T-helper 17 cell (primary cell): Measurements from ENCODE around the gene STRA6. TPM values are rescaled to one million over a fixed set of nuclear protein-coding genes. Genes with fewer than 3 reads are reported as not detected.

Source experiments
- ATAC-seq: fragments of 150-1000 bp; cut with Tn5 transposase; 2 replicates; pipeline ENCODE4 v1.10.0; 2021; ENCODE audit warnings: mild to moderate bottlenecking, moderate library complexity
- DNase-seq, 3 donors: peaks; one replicate each; pipeline versions ENCODE4 v3.0.0 to v3.0.0-alpha.2; 2020 to 2021
- H3K9me3 ChIP-seq: one replicate; pipeline ENCODE4 v1.7.0; 2013; ENCODE audit warnings: low read length, mild to moderate bottlenecking; ENCODE audit not compliant: control insufficient read depth, poor library complexity, severe bottlenecking
- H3K27ac Mint-ChIP-seq: one replicate; pipeline ENCODE4 v1.8.0; 2022; ENCODE audit warnings: mild to moderate bottlenecking, moderate library complexity, mixed read lengths
- H3K27me3 Mint-ChIP-seq: one replicate; pipeline ENCODE4 v1.8.0; 2022; ENCODE audit warnings: mixed read lengths
- H3K36me3 Mint-ChIP-seq: one replicate; pipeline ENCODE4 v1.8.0; 2022; ENCODE audit warnings: low read depth, mixed read lengths
- H3K4me1 Mint-ChIP-seq: one replicate; pipeline ENCODE4 v1.8.0; 2022; ENCODE audit warnings: mild to moderate bottlenecking, mixed read lengths
- H3K4me3 Mint-ChIP-seq: one replicate; pipeline ENCODE4 v1.8.0; 2022; ENCODE audit warnings: mild to moderate bottlenecking, moderate library complexity, mixed read lengths
- total RNA-seq, 4 donors: library from RNA in 2 of 4; stranded (reverse) in 2 of 4; gene quantifications; one replicate each; pipeline ENCODE4 v1.2.3 and lab custom pipeline; 2022 to 2026

The STRA6 gene
- total RNA-seq, 2 donors from 2014 or later = not detected

- no peaks in the 10 kb centered on the region for H3K4me1 Mint-ChIP-seq
- peaks cover 75% of the 10 kb centered on the region for H3K27me3 Mint-ChIP-seq
- DNase-seq (no peak), ATAC-seq (no peak)
- no peak overlapping the region for H3K27ac Mint-ChIP-seq
- no peaks in the 10 kb centered on the region for H3K36me3 Mint-ChIP-seq
- peaks cover 2% of the 10 kb centered on the region for H3K9me3 ChIP-seq
- H3K4me3 Mint-ChIP-seq = no peak overlapping the region
These were observed 58.3 kb downstream of the STRA6 start for GRCh38 chr15:74144153-74144775.

DNA sequence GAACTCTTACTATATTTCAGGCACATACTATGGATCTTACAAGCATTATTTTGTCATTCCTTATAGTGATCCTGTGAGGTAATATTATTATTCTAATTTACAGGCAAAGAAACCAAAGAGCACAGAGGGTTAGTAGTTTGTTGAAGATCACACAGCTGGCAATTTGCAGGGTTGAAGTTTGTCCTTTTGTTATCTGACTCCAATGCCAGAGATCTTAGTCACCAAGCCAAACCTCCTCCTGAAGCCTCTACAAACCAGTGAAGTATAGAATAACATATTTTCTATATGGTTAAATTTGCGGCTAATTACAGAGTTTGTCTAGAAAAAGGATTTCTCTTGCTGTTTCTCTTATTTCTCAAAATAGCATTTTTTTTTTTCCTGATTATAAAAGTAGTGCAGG lies 61.0 kb downstream of the STRA6 start:
- Mint-ChIP-seq H3K27me3 (peaks cover 81% of the 10 kb centered on the region), H3K4me1 (peaks cover 10% of the 10 kb centered on the region), H3K36me3 (peaks cover 2% of the 10 kb centered on the region), H3K4me3 (no peak overlapping the region), H3K27ac (no peak overlapping the region)
- DNase-seq (no peak), ATAC-seq (no peak)
- H3K9me3 ChIP-seq = no peaks in the 10 kb centered on the region

DNA sequence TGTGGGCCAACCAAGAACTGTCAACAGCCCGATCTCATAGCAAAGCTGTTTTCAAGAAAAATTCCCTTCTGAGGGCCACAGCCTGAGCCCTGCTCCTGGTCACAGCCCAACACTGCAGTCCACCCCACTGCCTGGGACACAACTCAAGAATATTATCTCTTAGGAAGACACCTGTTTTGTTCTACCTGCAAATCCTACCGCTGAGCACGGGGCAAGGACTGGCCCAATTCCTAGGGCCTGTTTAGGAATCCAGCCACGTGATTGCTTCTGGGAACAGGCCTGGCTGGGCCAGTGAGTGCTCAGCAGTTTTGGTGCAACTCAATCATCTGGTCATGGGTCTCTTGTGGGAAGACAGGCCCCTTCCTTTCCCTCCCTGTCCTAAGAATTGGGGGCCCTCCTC lies 63.9 kb downstream of the STRA6 start:
- no peak overlapping the region for H3K27ac Mint-ChIP-seq
- H3K36me3 Mint-ChIP-seq = peaks cover 2% of the 10 kb centered on the region
- H3K9me3 ChIP-seq = no peaks in the 10 kb centered on the region
- ATAC-seq (no peak), DNase-seq (no peak)
- H3K27me3 Mint-ChIP-seq = peaks cover 82% of the 10 kb centered on the region
- no peak overlapping the region for H3K4me3 Mint-ChIP-seq
- H3K4me1 Mint-ChIP-seq = peaks cover 14% of the 10 kb centered on the region

- H3K36me3 Mint-ChIP-seq = peaks cover 2% of the 10 kb centered on the region
- H3K9me3 ChIP-seq = no peaks in the 10 kb centered on the region
- no peak overlapping the region for H3K27ac Mint-ChIP-seq
- DNase-seq (no peak), ATAC-seq (no peak)
- peaks cover 89% of the 10 kb centered on the region for H3K27me3 Mint-ChIP-seq
- H3K4me3 Mint-ChIP-seq = peak overlapping the region; percentile 82
- peaks cover 14% of the 10 kb centered on the region for H3K4me1 Mint-ChIP-seq
These were observed 65.1 kb downstream of the STRA6 start for GRCh38 chr15:74137537-74137894.

- no peak overlapping the region for H3K27ac Mint-ChIP-seq
- no peak for DNase-seq
- peak overlapping the region; percentile 82 for H3K4me3 Mint-ChIP-seq
- peaks cover 6% of the 10 kb centered on the region for H3K36me3 Mint-ChIP-seq
- H3K27me3 Mint-ChIP-seq = peaks cover 89% of the 10 kb centered on the region
- no peaks in the 10 kb centered on the region for H3K9me3 ChIP-seq
- H3K4me1 Mint-ChIP-seq = peaks cover 18% of the 10 kb centered on the region
- no peak for ATAC-seq
These were observed 65.6 kb downstream of the STRA6 start for GRCh38 chr15:74136814-74137536.

DNA sequence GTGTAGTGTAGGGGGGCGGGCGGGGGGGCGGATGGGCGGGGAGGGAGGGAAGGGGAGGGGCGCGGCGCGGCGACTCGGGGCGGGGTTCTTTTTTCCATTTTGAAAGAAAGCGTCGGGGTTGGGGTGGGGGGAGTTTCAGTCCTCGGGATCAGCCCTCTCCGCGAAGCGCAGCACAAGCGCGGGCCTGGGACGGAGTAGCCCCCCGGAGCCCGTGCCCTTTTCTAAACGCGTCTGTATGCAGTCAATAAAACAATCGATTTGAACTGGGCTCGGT lies 66.1 kb downstream of the STRA6 start:
- Mint-ChIP-seq H3K27ac (no peak overlapping the region), H3K36me3 (peaks cover 9% of the 10 kb centered on the region), H3K27me3 (peaks cover 89% of the 10 kb centered on the region), H3K4me3 (peak overlapping the region; percentile 82), H3K4me1 (peaks cover 21% of the 10 kb centered on the region)
- ATAC-seq = no peak
- DNase-seq = no peak
- H3K9me3 ChIP-seq = no peaks in the 10 kb centered on the region

DNA sequence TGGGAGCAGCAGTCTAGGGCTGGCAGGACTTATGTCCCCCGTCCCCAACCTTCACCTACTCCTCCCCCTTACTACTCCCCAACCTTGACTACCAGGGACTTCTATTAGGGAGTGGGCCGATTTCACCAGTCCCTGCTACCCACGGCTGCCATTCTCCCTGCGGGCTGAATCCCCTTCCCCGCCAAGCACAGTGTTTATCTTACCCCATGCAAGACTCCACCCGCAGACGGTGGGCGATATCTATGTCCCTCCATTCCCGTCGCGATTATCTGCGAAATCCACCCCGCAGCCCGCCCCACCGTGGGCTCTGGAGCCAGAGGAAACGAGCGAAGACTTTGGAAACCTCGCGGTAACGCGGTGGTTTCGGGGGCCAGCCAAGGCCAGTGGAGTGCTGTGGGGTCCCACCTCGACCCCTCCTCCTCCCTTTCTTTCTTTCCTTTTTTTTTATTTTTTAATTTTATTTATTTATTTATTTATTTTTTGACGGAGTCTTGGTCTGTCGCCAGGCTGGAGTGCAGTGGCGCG lies 67.5 kb downstream of the STRA6 start:
- H3K4me1 Mint-ChIP-seq = peaks cover 26% of the 10 kb centered on the region
- DNase-seq (no peak), ATAC-seq (no peak)
- H3K27ac Mint-ChIP-seq = no peak overlapping the region
- peak overlapping the region; percentile 53 for H3K4me3 Mint-ChIP-seq
- H3K27me3 Mint-ChIP-seq = peaks cover 91% of the 10 kb centered on the region
- peaks cover 9% of the 10 kb centered on the region for H3K36me3 Mint-ChIP-seq
- H3K9me3 ChIP-seq = no peaks in the 10 kb centered on the region

DNA sequence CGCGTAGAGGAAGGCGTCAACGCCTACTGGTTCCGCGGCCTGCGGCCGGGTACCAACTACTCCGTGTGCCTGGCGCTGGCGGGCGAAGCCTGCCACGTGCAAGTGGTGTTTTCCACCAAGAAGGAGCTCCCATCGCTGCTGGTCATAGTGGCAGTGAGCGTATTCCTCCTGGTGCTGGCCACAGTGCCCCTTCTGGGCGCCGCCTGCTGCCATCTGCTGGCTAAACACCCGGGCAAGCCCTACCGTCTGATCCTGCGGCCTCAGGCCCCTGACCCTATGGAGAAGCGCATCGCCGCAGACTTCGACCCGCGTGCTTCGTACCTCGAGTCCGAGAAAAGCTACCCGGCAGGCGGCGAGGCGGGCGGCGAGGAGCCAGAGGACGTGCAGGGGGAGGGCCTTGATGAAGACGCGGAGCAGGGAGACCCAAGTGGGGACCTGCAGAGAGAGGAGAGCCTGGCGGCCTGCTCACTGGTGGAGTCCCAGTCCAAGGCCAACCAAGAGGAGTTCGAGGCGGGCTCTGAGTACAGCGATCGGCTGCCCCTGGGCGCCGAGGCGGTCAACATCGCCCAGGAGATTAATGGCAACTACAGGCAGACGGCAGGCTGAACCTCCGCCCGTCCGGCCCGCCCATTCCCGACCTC lies 68.1 kb downstream of the STRA6 start:
- H3K27ac Mint-ChIP-seq = no peak overlapping the region
- no peak for ATAC-seq

DNA sequence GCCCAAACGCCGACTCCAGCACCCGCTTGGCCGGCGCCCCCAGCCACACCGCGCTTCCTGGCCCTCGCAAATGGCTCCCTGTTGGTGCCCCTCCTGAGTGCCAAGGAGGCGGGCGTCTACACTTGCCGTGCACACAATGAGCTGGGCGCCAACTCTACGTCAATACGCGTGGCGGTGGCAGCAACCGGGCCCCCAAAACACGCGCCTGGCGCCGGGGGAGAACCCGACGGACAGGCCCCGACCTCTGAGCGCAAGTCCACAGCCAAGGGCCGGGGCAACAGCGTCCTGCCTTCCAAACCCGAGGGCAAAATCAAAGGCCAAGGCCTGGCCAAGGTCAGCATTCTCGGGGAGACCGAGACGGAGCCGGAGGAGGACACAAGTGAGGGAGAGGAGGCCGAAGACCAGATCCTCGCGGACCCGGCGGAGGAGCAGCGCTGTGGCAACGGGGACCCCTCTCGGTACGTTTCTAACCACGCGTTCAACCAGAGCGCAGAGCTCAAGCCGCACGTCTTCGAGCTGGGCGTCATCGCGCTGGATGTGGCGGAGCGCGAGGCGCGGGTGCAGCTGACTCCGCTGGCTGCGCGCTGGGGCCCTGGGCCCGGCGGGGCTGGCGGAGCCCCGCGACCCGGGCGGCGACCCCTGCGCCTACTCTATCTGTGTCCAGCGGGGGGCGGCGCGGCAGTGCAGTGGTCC lies 68.7 kb downstream of the STRA6 start:
- H3K27me3 Mint-ChIP-seq = peaks cover 91% of the 10 kb centered on the region

More for the DNA sequence above, 68.1 kb downstream of the STRA6 start:
- H3K27me3 Mint-ChIP-seq = peaks cover 91% of the 10 kb centered on the region
- H3K9me3 ChIP-seq = no peaks in the 10 kb centered on the region
- H3K36me3 Mint-ChIP-seq = peaks cover 10% of the 10 kb centered on the region
- peak overlapping the region; percentile 64 for H3K4me3 Mint-ChIP-seq
- no peak for DNase-seq
- H3K4me1 Mint-ChIP-seq = peaks cover 27% of the 10 kb centered on the region

GRCh38 chr15:74132681-74133651 lies 69.6 kb downstream of the STRA6 start:
- H3K27me3 Mint-ChIP-seq = peaks cover 90% of the 10 kb centered on the region
- no peaks in the 10 kb centered on the region for H3K9me3 ChIP-seq
- DNase-seq (no peak), ATAC-seq (no peak)
- peak overlapping the region; percentile 51 for H3K27ac Mint-ChIP-seq
- no peak overlapping the region for H3K4me3 Mint-ChIP-seq
- peaks cover 11% of the 10 kb centered on the region for H3K36me3 Mint-ChIP-seq
- H3K4me1 Mint-ChIP-seq = peaks cover 30% of the 10 kb centered on the region

More for the DNA sequence above, 68.7 kb downstream of the STRA6 start:
- peaks cover 30% of the 10 kb centered on the region for H3K4me1 Mint-ChIP-seq
- DNase-seq (no peak), ATAC-seq (no peak)
- H3K9me3 ChIP-seq = no peaks in the 10 kb centered on the region
- peak overlapping the region; percentile 51 for H3K27ac Mint-ChIP-seq
- H3K4me3 Mint-ChIP-seq = peak overlapping the region; percentile 64
- H3K36me3 Mint-ChIP-seq = peaks cover 11% of the 10 kb centered on the region

- Mint-ChIP-seq H3K4me3 (peak overlapping the region; percentile 84), H3K36me3 (peaks cover 10% of the 10 kb centered on the region), H3K27me3 (peaks cover 86% of the 10 kb centered on the region), H3K4me1 (peaks cover 25% of the 10 kb centered on the region), H3K27ac (peak overlapping the region; percentile 75)
- DNase-seq = no peak
- no peak for ATAC-seq
- no peaks in the 10 kb centered on the region for H3K9me3 ChIP-seq
These were observed 70.8 kb downstream of the STRA6 start for GRCh38 chr15:74131628-74132413.
